Natural killer cell (primary cell): ENCODE results near the gene DOC2A. TPM values are rescaled to one million over a fixed set of nuclear protein-coding genes. Genes with fewer than 3 reads are reported as not detected.

Experiments
- ATAC-seq, 3 donors: fragments of 150-1000 bp in 2 of 3; fragments of 200-7000 bp in 1 of 3; cut with Tn5 transposase; 1 replicate in 1 of 3; 2 replicates in 2 of 3; pipeline ENCODE4 v1.10.0; 2021; ENCODE audit warnings: mild to moderate bottlenecking in 2 of 3, moderate library complexity in 2 of 3
- DNase-seq, 2 donors: peaks; one replicate each; pipeline versions ENCODE4 v3.0.0 to v3.0.0-alpha.2; 2013 to 2021; ENCODE audit warnings: mixed read lengths in 1 of 2
- H3K27ac ChIP-seq: one replicate; pipeline ENCODE4 v1.5.1; 2013; ENCODE audit warnings: mild to moderate bottlenecking, low read length
- H3K27me3 ChIP-seq: one replicate; pipeline ENCODE4 v1.6.1; 2013; ENCODE audit warnings: low read length; ENCODE audit not compliant: control insufficient read depth, insufficient read depth
- H3K36me3 ChIP-seq: one replicate; pipeline ENCODE4 v1.6.1; 2013; ENCODE audit warnings: low read length; ENCODE audit not compliant: control insufficient read depth, insufficient read depth
- H3K4me1 ChIP-seq: one replicate; pipeline ENCODE4 v1.6.1; 2013; ENCODE audit warnings: low read length; ENCODE audit not compliant: control insufficient read depth, insufficient read depth
- H3K4me3 ChIP-seq: one replicate; pipeline ENCODE4 v1.5.1; 2013; ENCODE audit warnings: low read length
- H3K9me3 ChIP-seq: one replicate; pipeline ENCODE4 v1.6.1; 2013; ENCODE audit warnings: low read length; ENCODE audit not compliant: control insufficient read depth, insufficient read depth
- H3K27ac Mint-ChIP-seq, 2 donors: one replicate each; pipeline ENCODE4 v1.8.0; 2022; ENCODE audit warnings: mild to moderate bottlenecking in 2 of 2, mixed read lengths in 2 of 2, moderate library complexity in 1 of 2
- H3K27me3 Mint-ChIP-seq, 2 donors: one replicate each; pipeline ENCODE4 v1.8.0; 2022; ENCODE audit warnings: low read depth in 2 of 2, mixed read lengths in 2 of 2
- H3K36me3 Mint-ChIP-seq: one replicate; pipeline ENCODE4 v1.8.0; 2022; ENCODE audit warnings: mixed read lengths
- H3K4me1 Mint-ChIP-seq, 2 donors: one replicate each; pipeline ENCODE4 v1.8.0; 2022; ENCODE audit warnings: mixed read lengths in 2 of 2
- H3K4me3 Mint-ChIP-seq: one replicate; pipeline ENCODE4 v1.8.0; 2022; ENCODE audit warnings: mild to moderate bottlenecking, moderate library complexity, mixed read lengths
- H3K9me3 Mint-ChIP-seq, 2 donors: one replicate each; pipeline ENCODE4 v1.8.0; 2022; ENCODE audit warnings: mixed read lengths in 2 of 2
- CTCF ChIP-seq: fragments of 200-600 bp; IDR thresholded peaks from one replicate; pipeline ENCODE4 v1.8.0; 2022; ENCODE audit warnings: antibody characterized with exemption
- WGBS: methylation state at CpG from one replicate; pipeline ENCODE4 v1.1.7; 2013; ENCODE audit warnings: missing lambda C conversion rate; ENCODE audit not compliant: insufficient coverage; 5-methylcytosine and 5-hydroxymethylcytosine counted together
- intact Hi-C: fragments of 100-400 bp; cut with micrococcal nuclease; formaldehyde crosslinking; loops from one replicate; pipeline ENCODE4 v1.14.2; 2022
- total RNA-seq, 4 donors: library from RNA; stranded (reverse); fragments of 120-200 nt in 1 of 4; gene quantifications; one replicate each; pipeline versions ENCODE4 v1.2.3 to v1.2.4, GENCODE V29; 2013 to 2022

Gene DOC2A
- total RNA-seq, 3 donors from 2014 or later (not counting 1 experiment from before 2014, with no cell fraction given), result not detected

GRCh38 chr16:29993191-29993902 is 17.5 kb downstream of the DOC2A start:
- Histone ChIP-seq H3K9me3 (no peaks in the 10 kb centered on the region), H3K4me3 (no peak overlapping the region), H3K27me3 (no peaks in the 10 kb centered on the region), H3K27ac (no peak overlapping the region), H3K36me3 (peaks cover 22% of the 10 kb centered on the region), H3K4me1 (peaks cover 20% of the 10 kb centered on the region)
- 95% methylated on average over 25 of the region's 25 CpGs for WGBS
- intact Hi-C loops, result no loop called here
- Mint-ChIP-seq H3K9me3 (no peaks in the 10 kb centered on the region), H3K4me3 (no peak overlapping the region), H3K36me3 (no peaks in the 10 kb centered on the region), H3K27me3 (no peaks in the 10 kb centered on the region), H3K27ac (peak overlapping the region in 1 of 2 donors; percentile 97), H3K4me1 (peaks cover 13 to 35% of the 10 kb centered on the region in 2 donors)
- ATAC-seq (no peak), DNase-seq (no peak)
- TF ChIP-seq CTCF, result no peak

- no peak overlapping the region for H3K27ac Mint-ChIP-seq
- Histone ChIP-seq H3K36me3 (peaks cover 29% of the 10 kb centered on the region), H3K27me3 (no peaks in the 10 kb centered on the region), H3K4me1 (peaks cover 20% of the 10 kb centered on the region), H3K27ac (no peak overlapping the region), H3K4me3 (no peak overlapping the region), H3K9me3 (no peaks in the 10 kb centered on the region)
- H3K4me3 Mint-ChIP-seq, result peak overlapping the region; percentile 68
- peaks cover 13 to 41% of the 10 kb centered on the region in 2 donors for H3K4me1 Mint-ChIP-seq
- intact Hi-C loops, result no loop called here
- WGBS, result 87% methylated on average over 7 of the region's 7 CpGs
- no peak for TF ChIP-seq CTCF
- no peaks in the 10 kb centered on the region for H3K27me3 Mint-ChIP-seq
- DNase-seq, result no peak
- ATAC-seq, result no peak
- H3K9me3 Mint-ChIP-seq, result no peaks in the 10 kb centered on the region
- H3K36me3 Mint-ChIP-seq, result no peaks in the 10 kb centered on the region
These were observed 18.4 kb downstream of the DOC2A start for GRCh38 chr16:29992344-29992967.

- H3K4me1 ChIP-seq, result peaks cover 14% of the 10 kb centered on the region
- DNase-seq (no peak), ATAC-seq (no peak)
- Mint-ChIP-seq H3K27ac (no peak overlapping the region), H3K36me3 (no peaks in the 10 kb centered on the region), H3K4me1 (peaks cover 7 to 38% of the 10 kb centered on the region in 2 donors), H3K4me3 (no peak overlapping the region), H3K27me3 (no peaks in the 10 kb centered on the region), H3K9me3 (no peaks in the 10 kb centered on the region)
- no peak for TF ChIP-seq CTCF
- intact Hi-C loops, result no loop called here
- H3K27ac ChIP-seq, result no peak overlapping the region
- H3K4me3 ChIP-seq, result no peak overlapping the region
- no peaks in the 10 kb centered on the region for H3K27me3 ChIP-seq
- no peaks in the 10 kb centered on the region for H3K9me3 ChIP-seq
- 100% methylated on average over 3 of the region's 5 CpGs for WGBS
- peaks cover 38% of the 10 kb centered on the region for H3K36me3 ChIP-seq
These were observed 19.3 kb downstream of the DOC2A start for GRCh38 chr16:29991571-29991904.
